CD4-positive, alpha-beta T cell (primary cell): ENCODE measurements around the gene CPNE2. TPM values are rescaled to one million over a fixed set of nuclear protein-coding genes. Genes with fewer than 3 reads are reported as not detected.
A peak's percentile ranks its signal among the peaks of the same experiment; 100 is the strongest.

Experiments
- ATAC-seq: fragments of 200-7000 bp; cut with Tn5 transposase; one replicate; pipeline ENCODE4 v1.10.0; 2022; ENCODE audit warnings: mild to moderate bottlenecking; ENCODE audit not compliant: poor library complexity
- CTCF ChIA-PET: fragments of 350-600 bp; sonication (Branson Sonifier 250); formaldehyde crosslinking; loops from one replicate; lab custom pipeline; 2021; ENCODE audit warnings: antibody characterized with exemption, inconsistent platforms; lab: Charles Lee
- POLR2A ChIA-PET: fragments of 350-600 bp; sonication (Branson Sonifier 250); formaldehyde crosslinking; loops from one replicate; lab custom pipeline; 2021; ENCODE audit warnings: antibody characterized with exemption, inconsistent platforms; lab: Charles Lee
- DNase-seq, 14 experiments: peaks; one replicate each; pipeline ENCODE4 v3.0.0-alpha.2; 2013 to 2020; ENCODE audit warnings: mixed read lengths in 2 of 14
- H3K27ac ChIP-seq, 2 donors: one replicate each; pipeline versions ENCODE4 v1.5.1 to v1.7.0; 2013; ENCODE audit warnings: low read length in 2 of 2, low read depth in 1 of 2, mild to moderate bottlenecking in 1 of 2
- H3K27me3 ChIP-seq, 2 experiments: 1 replicate in 1 of 2; 2 replicates in 1 of 2; pipeline versions ENCODE4 v1.6.1 to v1.7.0; 2013; ENCODE audit warnings: low read length in 2 of 2, control low read depth in 1 of 2, mild to moderate bottlenecking in 1 of 2, moderate library complexity in 1 of 2; ENCODE audit not compliant: insufficient read depth in 2 of 2, control insufficient read depth in 1 of 2
- H3K36me3 ChIP-seq: one replicate; pipeline ENCODE4 v1.6.1; 2013; ENCODE audit warnings: low read length, control low read depth; ENCODE audit not compliant: insufficient read depth
- H3K4me1 ChIP-seq: one replicate; pipeline ENCODE4 v1.6.1; 2013; ENCODE audit warnings: low read length, control low read depth; ENCODE audit not compliant: insufficient read depth
- H3K4me3 ChIP-seq: one replicate; pipeline ENCODE4 v1.5.1; 2013; ENCODE audit warnings: mild to moderate bottlenecking, low read length, moderate library complexity
- H3K9me3 ChIP-seq, 2 experiments: 1 replicate in 1 of 2; 2 replicates in 1 of 2; pipeline versions ENCODE4 v1.6.1 to v1.7.0; 2013; ENCODE audit warnings: low read length in 2 of 2, mild to moderate bottlenecking in 2 of 2, control low read depth in 1 of 2, moderate library complexity in 1 of 2; ENCODE audit not compliant: control insufficient read depth in 1 of 2, insufficient read depth in 1 of 2
- H3K27ac Mint-ChIP-seq: one replicate; pipeline ENCODE4 v1.8.0; 2020; ENCODE audit warnings: mixed read lengths
- H3K27me3 Mint-ChIP-seq: one replicate; pipeline ENCODE4 v1.8.0; 2021; ENCODE audit warnings: mixed read lengths
- H3K36me3 Mint-ChIP-seq: one replicate; pipeline ENCODE4 v1.8.0; 2021; ENCODE audit warnings: low read depth, mixed read lengths
- H3K4me1 Mint-ChIP-seq: one replicate; pipeline ENCODE4 v1.8.0; 2021; ENCODE audit warnings: low read depth, mixed read lengths
- H3K4me3 Mint-ChIP-seq: one replicate; pipeline ENCODE4 v1.8.0; 2020; ENCODE audit warnings: mild to moderate bottlenecking, mixed read lengths
- H3K9me3 Mint-ChIP-seq: one replicate; pipeline ENCODE4 v1.8.0; 2020; ENCODE audit warnings: mixed read lengths
- intact Hi-C, 2 experiments: fragments of 100-400 bp; cut with DNase I in 1 of 2; cut with micrococcal nuclease in 1 of 2; formaldehyde crosslinking; loops; one replicate each; pipeline versions ENCODE4 v1.15.1 to v1.9.0; 2023 to 2025; cut with DNase I, micrococcal nuclease
- total RNA-seq, 174 experiments: library from RNA in 2 of 174; stranded (reverse) in 2 of 174; gene quantifications; one replicate each; pipeline ENCODE4 v1.2.3 and lab custom pipeline; 2021 to 2026
- TF ChIP-seq, protein P1 (sequence below): fragments of 200-600 bp; IDR thresholded peaks from one replicate; pipeline ENCODE4 v1.8.0; 2022; ENCODE audit warnings: antibody characterized with exemption, mild to moderate bottlenecking

The CPNE2 gene
- total RNA-seq, 2 experiments from 2014 or later = 2.2 to 3.5 TPM

GRCh38 chr16:57147381-57148221 lies 55.2 kb downstream of the CPNE2 start:
- no peak overlapping the region for H3K27ac ChIP-seq
- no peaks in the 10 kb centered on the region for H3K9me3 ChIP-seq
- H3K4me1 Mint-ChIP-seq = peaks cover 30% of the 10 kb centered on the region
- H3K36me3 ChIP-seq = peaks cover 9% of the 10 kb centered on the region
- H3K27me3 ChIP-seq = no peaks in the 10 kb centered on the region
- CTCF ChIA-PET = no interaction called here
- H3K9me3 Mint-ChIP-seq = no peaks in the 10 kb centered on the region
- peak overlapping the region; percentile 9 for H3K27ac Mint-ChIP-seq
- peaks cover 24% of the 10 kb centered on the region for H3K4me1 ChIP-seq
- no peak overlapping the region for H3K4me3 Mint-ChIP-seq
- H3K36me3 Mint-ChIP-seq = peaks cover 7% of the 10 kb centered on the region
- POLR2A ChIA-PET = no interaction called here
- no peaks in the 10 kb centered on the region for H3K27me3 Mint-ChIP-seq
- DNase-seq (no peak), ATAC-seq (no peak)
- no peak overlapping the region for H3K4me3 ChIP-seq
- TF ChIP-seq, protein P1, sequence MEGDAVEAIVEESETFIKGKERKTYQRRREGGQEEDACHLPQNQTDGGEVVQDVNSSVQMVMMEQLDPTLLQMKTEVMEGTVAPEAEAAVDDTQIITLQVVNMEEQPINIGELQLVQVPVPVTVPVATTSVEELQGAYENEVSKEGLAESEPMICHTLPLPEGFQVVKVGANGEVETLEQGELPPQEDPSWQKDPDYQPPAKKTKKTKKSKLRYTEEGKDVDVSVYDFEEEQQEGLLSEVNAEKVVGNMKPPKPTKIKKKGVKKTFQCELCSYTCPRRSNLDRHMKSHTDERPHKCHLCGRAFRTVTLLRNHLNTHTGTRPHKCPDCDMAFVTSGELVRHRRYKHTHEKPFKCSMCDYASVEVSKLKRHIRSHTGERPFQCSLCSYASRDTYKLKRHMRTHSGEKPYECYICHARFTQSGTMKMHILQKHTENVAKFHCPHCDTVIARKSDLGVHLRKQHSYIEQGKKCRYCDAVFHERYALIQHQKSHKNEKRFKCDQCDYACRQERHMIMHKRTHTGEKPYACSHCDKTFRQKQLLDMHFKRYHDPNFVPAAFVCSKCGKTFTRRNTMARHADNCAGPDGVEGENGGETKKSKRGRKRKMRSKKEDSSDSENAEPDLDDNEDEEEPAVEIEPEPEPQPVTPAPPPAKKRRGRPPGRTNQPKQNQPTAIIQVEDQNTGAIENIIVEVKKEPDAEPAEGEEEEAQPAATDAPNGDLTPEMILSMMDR = no peak
- intact Hi-C loops = no loop called here

GRCh38 chr16:57148481-57148880 lies 56.1 kb downstream of the CPNE2 start:
- Mint-ChIP-seq H3K9me3 (no peaks in the 10 kb centered on the region), H3K4me1 (peaks cover 27% of the 10 kb centered on the region), H3K27me3 (no peaks in the 10 kb centered on the region), H3K4me3 (no peak overlapping the region), H3K36me3 (peaks cover 15% of the 10 kb centered on the region), H3K27ac (peak overlapping the region; percentile 36)
- peaks cover 16% of the 10 kb centered on the region for H3K4me1 ChIP-seq
- H3K27ac ChIP-seq = no peak overlapping the region
- CTCF ChIA-PET = interaction anchor here (0.7 kb wide), 1 partner anchor 56 kb away, joined by 3 read pairs; the partner anchor contains the start of gene CPNE2
- TF ChIP-seq, protein P1 = no peak
- H3K4me3 ChIP-seq = no peak overlapping the region
- H3K27me3 ChIP-seq = no peaks in the 10 kb centered on the region
- ATAC-seq (no peak), DNase-seq (no peak)
- intact Hi-C loops = no loop called here
- no peaks in the 10 kb centered on the region for H3K9me3 ChIP-seq
- H3K36me3 ChIP-seq = peaks cover 17% of the 10 kb centered on the region
- POLR2A ChIA-PET = interaction anchor here (1.4 kb wide), 1 partner anchor 13 kb away, joined by 4 read pairs; no protein-coding TSS in a partner anchor

DNA sequence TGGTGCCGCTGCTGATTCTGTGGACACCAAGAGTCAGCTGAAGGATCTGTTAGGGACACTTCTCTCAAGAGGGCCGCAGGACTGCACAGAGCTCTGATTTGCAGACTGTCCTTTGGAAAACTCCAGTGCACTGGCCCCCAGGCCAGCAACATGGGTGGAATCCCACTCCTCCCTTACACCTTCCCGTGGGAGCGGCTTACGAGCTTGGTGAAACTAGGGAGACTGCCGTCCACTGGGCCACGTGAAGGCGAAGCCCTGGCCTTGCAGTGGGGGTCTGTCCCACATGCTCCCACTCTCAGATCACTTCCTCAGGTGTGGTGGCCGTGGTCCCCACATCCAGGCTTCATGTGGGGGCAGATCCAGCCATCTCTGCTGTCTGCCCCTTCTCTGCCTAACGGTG lies 57.0 kb downstream of the CPNE2 start:
- ChIA-PET CTCF (no interaction called here), POLR2A (interaction anchor here (0.9 to 1.4 kb wide), 2 partner anchors 13 to 63 kb away, joined by 3 to 4 read pairs; no protein-coding TSS in a partner anchor)
- peaks cover 7% of the 10 kb centered on the region for H3K4me1 ChIP-seq
- no peak overlapping the region for H3K27ac ChIP-seq
- peaks cover 24% of the 10 kb centered on the region for H3K36me3 Mint-ChIP-seq
- TF ChIP-seq, protein P1 = no peak
- H3K27ac Mint-ChIP-seq = no peak overlapping the region
- H3K4me3 ChIP-seq = no peak overlapping the region
- DNase-seq = no peak
- peaks cover 21% of the 10 kb centered on the region for H3K4me1 Mint-ChIP-seq
- no peak overlapping the region for H3K4me3 Mint-ChIP-seq
- H3K9me3 ChIP-seq = no peaks in the 10 kb centered on the region
- no peaks in the 10 kb centered on the region for H3K9me3 Mint-ChIP-seq
- H3K36me3 ChIP-seq = peaks cover 26% of the 10 kb centered on the region
- H3K27me3 Mint-ChIP-seq = no peaks in the 10 kb centered on the region
- no peak for ATAC-seq
- intact Hi-C loops = no loop called here
- no peaks in the 10 kb centered on the region for H3K27me3 ChIP-seq
